OCI-LY7 (cell line): ENCODE data around the gene DHRS3. TPM values are rescaled to one million over a fixed set of nuclear protein-coding genes. Genes with fewer than 3 reads are reported as not detected.
"Not testable (repeated sequence)": the region's sequence is repeated elsewhere in the genome, so short reads cannot be mapped to it uniquely, and the experiment has no call there.

Source experiments
- BruUV-seq: library from RNA; stranded (reverse); fragments of 400-500 nt; replicated peaks from 2 replicates; lab custom pipeline; 2021; lab: Mats Ljungman, UMichigan
- CTCF ChIA-PET: fragments of 300-600 bp; sonication (Branson Sonifier 250); formaldehyde crosslinking; loops from one replicate; lab custom pipeline; 2022; ENCODE audit warnings: antibody characterized with exemption; ENCODE audit not compliant: unreplicated experiment; lab: Charles Lee
- POLR2A ChIA-PET: fragments of 300-600 bp; sonication (Branson Sonifier 250); formaldehyde crosslinking; loops from one replicate; lab custom pipeline; 2022; ENCODE audit warnings: antibody characterized with exemption; lab: Charles Lee
- DNase-seq: peaks from one replicate; pipeline ENCODE4 v3.0.0-alpha.2; 2015; ENCODE audit warnings: low spot score
- H2AFZ ChIP-seq: fragments of 200-600 bp; sonication (generic), shearing (Covaris generic); 2 replicates; pipeline ENCODE4 v1.6.1; 2014; ENCODE audit warnings: mild to moderate bottlenecking, antibody characterized with exemption, low read length, moderate library complexity
- H3K27ac ChIP-seq: fragments of 200-600 bp; sonication (generic); 2 replicates; pipeline ENCODE4 v1.5.1; 2014; ENCODE audit warnings: mixed run types, low read depth, mild to moderate bottlenecking, moderate library complexity, low read length, inconsistent platforms; ENCODE audit not compliant: poor library complexity, severe bottlenecking
- H3K36me3 ChIP-seq: fragments of 200-600 bp; sonication (generic); 2 replicates; pipeline ENCODE4 v1.6.1; 2014; ENCODE audit warnings: mild to moderate bottlenecking, antibody characterized with exemption, low read length, moderate library complexity, mixed read lengths; ENCODE audit not compliant: insufficient read depth
- H3K4me1 ChIP-seq: fragments of 200-600 bp; sonication (generic); 2 replicates; pipeline ENCODE4 v1.5.1; 2014; ENCODE audit warnings: mild to moderate bottlenecking, low read length; ENCODE audit not compliant: insufficient read depth, poor library complexity, severe bottlenecking
- H3K4me2 ChIP-seq: fragments of 200-600 bp; sonication (generic); 2 replicates; pipeline ENCODE4 v1.6.1; 2014; ENCODE audit warnings: mild to moderate bottlenecking, low read length
- H3K4me3 ChIP-seq: fragments of 200-600 bp; sonication (generic); 2 replicates; pipeline ENCODE4 v1.5.1; 2014; ENCODE audit warnings: mild to moderate bottlenecking, low read depth, low read length; ENCODE audit not compliant: poor library complexity, severe bottlenecking
- H3K79me2 ChIP-seq: fragments of 200-600 bp; sonication (generic); 2 replicates; pipeline ENCODE4 v1.6.1; 2016; ENCODE audit warnings: low read depth, mild to moderate bottlenecking, low read length, moderate library complexity, mixed read lengths; ENCODE audit not compliant: insufficient read depth
- H3K9me2 ChIP-seq: fragments of 200-600 bp; sonication (generic); 2 replicates; pipeline ENCODE4 v1.6.1; 2016; ENCODE audit warnings: mild to moderate bottlenecking, low read length, mixed read lengths; ENCODE audit not compliant: insufficient read depth
- H3K9me3 ChIP-seq: fragments of 200-600 bp; sonication (generic); 2 replicates; pipeline ENCODE4 v1.6.1; 2014; ENCODE audit warnings: mild to moderate bottlenecking, mixed run types, low read length, mixed read lengths
- H4K20me1 ChIP-seq: fragments of 200-600 bp; sonication (generic); 2 replicates; pipeline ENCODE4 v1.6.1; 2014; ENCODE audit warnings: mild to moderate bottlenecking, antibody characterized with exemption, low read length, moderate library complexity, mixed read lengths; ENCODE audit not compliant: insufficient read depth
- EZH2phosphoT487 ChIP-seq: fragments of 200-600 bp; sonication (generic); IDR thresholded peaks from 2 replicates; pipeline ENCODE4 v1.6.1; 2018; ENCODE audit warnings: low read depth, borderline replicate concordance, mild to moderate bottlenecking, mixed run types, antibody characterized with exemption, low read length, moderate library complexity, mixed read lengths
- intact Hi-C: fragments of 100-400 bp; cut with micrococcal nuclease; formaldehyde crosslinking; loops from one replicate; pipeline ENCODE4 v1.10.0; 2022; ENCODE audit not compliant: unreplicated experiment
- total RNA-seq, 2 experiments: library from RNA; depleted of rRNA in 1 of 2; stranded (reverse); fragments of >200 nt in 1 of 2; shearing (Covaris generic) in 1 of 2; gene quantifications; 2 replicates each; pipeline ENCODE4 v1.2.3, GENCODE V29; 2014 to 2022
- TF ChIP-seq, protein P1 (sequence below): fragments of 200-600 bp; sonication (generic); conservative IDR thresholded peaks from 2 replicates; pipeline ENCODE4 v1.5.1; 2014; ENCODE audit warnings: mild to moderate bottlenecking, antibody characterized with exemption, low read length, moderate library complexity, mixed read lengths

The DHRS3 gene
- total RNA-seq, 2 experiments from 2014 or later = not detected

DNA sequence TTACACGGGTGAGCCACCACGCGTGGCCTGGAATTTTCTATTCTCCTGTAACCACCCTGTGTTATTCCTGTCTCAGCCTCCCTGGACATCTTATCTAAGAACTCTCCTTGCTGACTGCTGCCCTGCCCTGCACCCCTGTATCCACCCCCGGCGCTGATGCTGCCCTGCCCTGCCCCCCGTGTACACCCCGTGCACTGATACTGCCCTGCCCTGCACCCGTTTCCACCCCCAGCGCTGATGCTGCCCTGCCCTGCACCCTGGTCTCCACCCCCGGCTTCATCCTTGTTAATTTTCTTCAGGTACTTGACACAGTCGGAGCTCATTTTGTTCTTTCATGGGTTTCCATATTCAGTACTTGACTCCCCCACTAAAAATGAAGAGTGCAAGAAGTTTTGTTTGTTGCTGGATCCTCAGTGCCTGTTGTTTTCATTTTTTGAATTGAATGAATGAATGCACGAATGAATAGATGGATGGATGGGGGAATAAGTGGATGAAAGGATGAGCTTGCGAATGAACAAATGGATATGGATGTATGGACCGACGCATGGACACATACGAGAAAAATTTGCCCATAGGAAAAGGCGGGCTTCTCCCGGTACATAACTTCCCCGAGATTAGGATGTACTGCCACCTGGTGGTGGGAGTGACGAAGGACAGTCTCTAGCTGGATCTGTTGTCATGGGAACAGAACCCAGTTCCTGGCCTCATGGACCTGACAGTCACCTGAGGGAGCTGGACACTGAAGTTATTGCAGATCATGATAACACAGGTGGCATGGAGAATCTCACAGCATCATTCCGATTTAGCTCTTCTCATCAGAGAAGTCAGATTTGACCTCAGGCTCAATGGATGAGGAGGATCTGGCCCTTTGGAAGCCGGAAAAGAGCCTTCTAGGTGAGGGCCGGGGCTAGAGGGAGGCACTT is 40.8 kb upstream of the DHRS3 start:
- H3K36me3 ChIP-seq = no peaks in the 10 kb centered on the region
- H3K79me2 ChIP-seq = no peaks in the 10 kb centered on the region
- no peak for TF ChIP-seq EZH2phosphoT487
- TF ChIP-seq, protein P1, sequence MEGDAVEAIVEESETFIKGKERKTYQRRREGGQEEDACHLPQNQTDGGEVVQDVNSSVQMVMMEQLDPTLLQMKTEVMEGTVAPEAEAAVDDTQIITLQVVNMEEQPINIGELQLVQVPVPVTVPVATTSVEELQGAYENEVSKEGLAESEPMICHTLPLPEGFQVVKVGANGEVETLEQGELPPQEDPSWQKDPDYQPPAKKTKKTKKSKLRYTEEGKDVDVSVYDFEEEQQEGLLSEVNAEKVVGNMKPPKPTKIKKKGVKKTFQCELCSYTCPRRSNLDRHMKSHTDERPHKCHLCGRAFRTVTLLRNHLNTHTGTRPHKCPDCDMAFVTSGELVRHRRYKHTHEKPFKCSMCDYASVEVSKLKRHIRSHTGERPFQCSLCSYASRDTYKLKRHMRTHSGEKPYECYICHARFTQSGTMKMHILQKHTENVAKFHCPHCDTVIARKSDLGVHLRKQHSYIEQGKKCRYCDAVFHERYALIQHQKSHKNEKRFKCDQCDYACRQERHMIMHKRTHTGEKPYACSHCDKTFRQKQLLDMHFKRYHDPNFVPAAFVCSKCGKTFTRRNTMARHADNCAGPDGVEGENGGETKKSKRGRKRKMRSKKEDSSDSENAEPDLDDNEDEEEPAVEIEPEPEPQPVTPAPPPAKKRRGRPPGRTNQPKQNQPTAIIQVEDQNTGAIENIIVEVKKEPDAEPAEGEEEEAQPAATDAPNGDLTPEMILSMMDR = peak; percentile 96
- no peaks in the 10 kb centered on the region for H3K4me1 ChIP-seq
- no peaks in the 10 kb centered on the region for H4K20me1 ChIP-seq
- ChIA-PET CTCF (interaction anchor here (0.6 kb wide), 1 partner anchor 773 kb away, joined by 3 read pairs; no protein-coding TSS in a partner anchor), POLR2A (interaction anchor here (0.7 kb wide), 1 partner anchor 1216 kb away, joined by 3 read pairs; no protein-coding TSS in a partner anchor)
- peak overlapping the region; percentile 5; the same call in 1 of the 2 replicates for H3K4me2 ChIP-seq
- H3K4me3 ChIP-seq = no peak overlapping the region
- no peaks in the 10 kb centered on the region for H3K9me2 ChIP-seq
- H2AFZ ChIP-seq = no peak overlapping the region
- intact Hi-C loops = loop anchor here (2.0 kb wide), 1 partner anchor 344 kb away; no protein-coding TSS in a partner anchor
- no TSS peak for BruUV-seq
- no peaks in the 10 kb centered on the region for H3K9me3 ChIP-seq
- DNase-seq = peak; percentile 75
- H3K27ac ChIP-seq = no peak overlapping the region

DNA sequence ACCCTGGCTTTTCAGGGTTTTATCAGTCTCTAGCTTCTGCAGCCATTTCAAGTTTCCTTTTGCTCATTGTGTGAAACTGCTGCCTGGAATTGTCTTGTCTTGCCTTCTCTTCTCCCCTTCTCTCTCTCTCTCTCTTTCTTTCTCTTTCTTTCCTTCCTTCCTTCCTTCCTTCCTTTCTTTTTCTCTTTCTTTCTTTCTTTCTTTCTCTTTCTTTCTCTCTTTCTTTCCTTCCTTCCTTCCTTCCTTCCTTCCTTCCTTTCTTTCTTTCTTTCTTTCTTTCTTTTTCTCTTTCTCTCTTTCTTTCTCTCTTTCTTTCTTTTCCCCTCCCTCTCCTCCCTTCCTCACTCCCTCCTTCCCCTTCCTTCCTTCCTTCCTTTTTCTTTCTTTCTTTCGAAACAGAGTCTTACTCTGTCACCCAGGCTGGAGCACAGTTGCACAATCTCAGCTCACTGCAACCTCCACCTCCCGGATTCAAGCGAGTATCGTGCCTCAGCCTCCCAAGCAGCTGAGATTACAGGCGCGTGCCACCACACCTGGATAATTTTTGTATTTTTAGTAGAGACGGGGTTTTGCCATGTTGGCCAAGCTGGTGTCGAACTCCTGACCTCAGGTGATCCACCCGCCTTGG is 40.0 kb upstream of the DHRS3 start:
- H3K36me3 ChIP-seq, H3K9me3 ChIP-seq, H4K20me1 ChIP-seq, H3K9me2 ChIP-seq, H3K4me1 ChIP-seq, CTCF ChIA-PET, H3K4me3 ChIP-seq, DNase-seq, H3K4me2 ChIP-seq, H3K27ac ChIP-seq, POLR2A ChIA-PET, H3K79me2 ChIP-seq, H2AFZ ChIP-seq, BruUV-seq: not testable (repeated sequence)
- intact Hi-C loops = loop anchor here (2.0 kb wide), 1 partner anchor 343 kb away; no protein-coding TSS in a partner anchor

DNA sequence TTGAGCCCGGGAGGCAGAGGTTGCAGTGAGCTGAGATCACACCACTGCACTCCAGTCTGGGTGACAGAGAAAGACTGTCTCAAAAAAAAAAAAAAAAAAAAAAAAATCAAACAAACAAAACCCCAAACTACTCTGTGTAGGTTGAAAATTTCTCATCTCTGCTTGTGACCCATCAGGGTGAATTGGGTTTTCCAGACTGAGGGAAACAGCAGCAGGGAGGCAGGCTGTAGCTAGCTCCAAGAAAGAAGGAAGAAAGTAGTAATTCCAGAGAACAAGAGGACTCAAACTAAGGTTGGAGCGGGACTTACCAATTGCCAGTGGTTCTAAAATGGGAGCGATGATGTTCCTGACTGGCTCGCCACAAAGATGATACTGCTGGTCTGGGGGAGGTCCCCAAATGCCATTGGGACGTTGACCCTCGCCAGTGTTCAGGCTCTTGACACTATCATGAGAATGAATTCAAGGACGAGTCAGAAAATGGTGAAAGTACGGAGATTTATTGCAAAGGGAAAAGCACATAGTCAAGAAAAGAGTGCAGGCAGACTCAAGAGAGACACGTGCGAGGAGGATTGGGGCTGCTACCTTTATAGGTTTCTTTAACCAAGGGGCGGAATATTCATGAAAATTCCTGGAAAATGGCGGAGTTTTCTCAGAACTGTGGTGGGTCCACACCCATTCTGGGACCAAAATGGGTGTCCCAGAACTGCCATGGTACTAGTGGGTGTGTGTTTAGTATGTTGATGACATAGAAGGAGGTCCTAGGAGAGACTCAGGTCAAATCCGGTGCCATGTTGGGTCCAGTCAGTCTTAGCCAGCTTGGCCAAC is 39.3 kb upstream of the DHRS3 start:
- Histone ChIP-seq H3K9me3 (no peaks in the 10 kb centered on the region), H3K9me2 (no peaks in the 10 kb centered on the region), H3K79me2 (no peaks in the 10 kb centered on the region), H3K4me3 (no peak overlapping the region), H3K4me2 (no peak overlapping the region), H3K4me1 (no peaks in the 10 kb centered on the region), H3K36me3 (no peaks in the 10 kb centered on the region), H4K20me1 (no peaks in the 10 kb centered on the region), H2AFZ (no peak overlapping the region), H3K27ac (no peak overlapping the region)
- ChIA-PET CTCF (no interaction called here), POLR2A (no interaction called here)
- intact Hi-C loops = no loop called here
- DNase-seq = no peak
- BruUV-seq = no TSS peak
- TF ChIP-seq EZH2phosphoT487 = no peak
- TF ChIP-seq, protein P1 = no peak
